HG03521 (cell line): ENCODE measurements around the gene LEKR1.
"Not testable (repeated sequence)": the region's sequence is repeated elsewhere in the genome, so short reads cannot be mapped to it uniquely, and the experiment has no call there.

Experiments
- ATAC-seq: cut with Tn5 transposase; IDR thresholded peaks from one replicate; pipeline ENCODE4 v1.9.1; 2021; ENCODE audit warnings: mild to moderate bottlenecking, moderate library complexity; ENCODE audit not compliant: unreplicated experiment

Gene LEKR1

GRCh38 chr3:156826144-156826895 is at the start of gene LEKR1:
Gene LEKR1, plus strand, starts transcription at chr3:156826353. Its CDS starts 2,977 bp downstream, at chr3:156829330.
- peak; percentile 79 for ATAC-seq

GRCh38 chr3:156776871-156777270 is 49.3 kb upstream of the LEKR1 start:
- ATAC-seq, result no peak

GRCh38 chr3:156781310-156782230 is 44.6 kb upstream of the LEKR1 start:
- ATAC-seq, result no peak

- no peak for ATAC-seq
These were observed 43.8 kb upstream of the LEKR1 start for GRCh38 chr3:156782319-156782718.

GRCh38 chr3:156782921-156783320 is 43.2 kb upstream of the LEKR1 start:
- ATAC-seq, result no peak

GRCh38 chr3:156787001-156787400 is 39.2 kb upstream of the LEKR1 start:
- no peak for ATAC-seq

GRCh38 chr3:156787926-156788663 is 38.1 kb upstream of the LEKR1 start:
- peak; percentile 61 for ATAC-seq

GRCh38 chr3:156788846-156789245 is 37.3 kb upstream of the LEKR1 start:
- ATAC-seq, result no peak

GRCh38 chr3:156790156-156790555 is 36.0 kb upstream of the LEKR1 start:
- ATAC-seq, result no peak

- ATAC-seq, result no peak
These were observed 34.0 kb upstream of the LEKR1 start for GRCh38 chr3:156792114-156792513.

GRCh38 chr3:156792536-156792935 is 33.6 kb upstream of the LEKR1 start:
- no peak for ATAC-seq

- ATAC-seq, result no peak
These were observed 33.2 kb upstream of the LEKR1 start for GRCh38 chr3:156792945-156793344.

GRCh38 chr3:156793400-156793799 is 32.8 kb upstream of the LEKR1 start:
- no peak for ATAC-seq

- no peak for ATAC-seq
These were observed 32.3 kb upstream of the LEKR1 start for GRCh38 chr3:156793851-156794250.

- ATAC-seq, result no peak
These were observed 30.2 kb upstream of the LEKR1 start for GRCh38 chr3:156795890-156796481.

GRCh38 chr3:156797368-156797767 is 28.8 kb upstream of the LEKR1 start:
- ATAC-seq, result no peak

- ATAC-seq, result not testable (repeated sequence)
These were observed 25.9 kb upstream of the LEKR1 start for GRCh38 chr3:156800287-156800686.

GRCh38 chr3:156801746-156802145 is 24.4 kb upstream of the LEKR1 start:
- ATAC-seq, result no peak

GRCh38 chr3:156802821-156803606 is 23.1 kb upstream of the LEKR1 start:
- no peak for ATAC-seq
